Stimulated activated naive CD8-positive, alpha-beta T cell treated with anti-CD3 and anti-CD28 coated beads, Interleukin-15, Interleukin-2, amounts not matched to agents 100 U/mL and 50 U/mL, for 24 hours (primary cell): ENCODE measurements around the gene ZNF615.
"Not testable (repeated sequence)": the region's sequence is repeated elsewhere in the genome, so short reads cannot be mapped to it uniquely, and the experiment has no call there.

Experiments
- ATAC-seq: fragments of 150-1000 bp; cut with Tn5 transposase; one replicate; pipeline ENCODE4 v1.10.0; 2021
- DNase-seq: peaks from one replicate; pipeline ENCODE4 v3.0.0; 2021

Gene ZNF615

DNA sequence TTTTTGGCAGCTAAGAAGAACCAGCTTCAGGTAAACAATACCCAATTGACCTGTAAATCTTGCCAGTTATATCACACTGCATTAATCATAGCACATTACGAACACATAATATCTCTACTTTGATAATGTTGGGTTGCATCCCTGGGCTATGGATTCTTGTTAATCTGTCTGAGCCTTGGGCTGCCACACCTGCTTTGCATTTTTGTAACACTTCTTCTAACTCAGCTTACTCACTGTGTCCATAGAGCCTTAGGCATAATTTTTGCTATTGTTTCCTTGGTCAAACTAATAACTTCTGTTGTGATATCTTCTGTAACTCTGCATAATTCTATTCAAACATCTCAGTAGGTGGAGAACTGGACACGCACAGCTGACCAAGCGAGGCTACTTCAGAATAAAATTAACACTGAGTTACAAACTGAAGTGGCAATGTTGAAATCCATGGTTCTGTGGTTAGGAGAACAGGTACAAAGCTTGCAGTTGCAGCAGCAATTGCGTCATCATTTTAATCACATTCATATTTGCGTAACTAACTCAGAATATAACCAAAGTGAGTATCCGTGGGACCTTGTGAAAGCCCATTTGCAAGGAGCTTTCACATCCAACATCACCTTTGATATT, 27.8 kb downstream of the ZNF615 start:
- ATAC-seq: no peak
- no peak for DNase-seq

DNA sequence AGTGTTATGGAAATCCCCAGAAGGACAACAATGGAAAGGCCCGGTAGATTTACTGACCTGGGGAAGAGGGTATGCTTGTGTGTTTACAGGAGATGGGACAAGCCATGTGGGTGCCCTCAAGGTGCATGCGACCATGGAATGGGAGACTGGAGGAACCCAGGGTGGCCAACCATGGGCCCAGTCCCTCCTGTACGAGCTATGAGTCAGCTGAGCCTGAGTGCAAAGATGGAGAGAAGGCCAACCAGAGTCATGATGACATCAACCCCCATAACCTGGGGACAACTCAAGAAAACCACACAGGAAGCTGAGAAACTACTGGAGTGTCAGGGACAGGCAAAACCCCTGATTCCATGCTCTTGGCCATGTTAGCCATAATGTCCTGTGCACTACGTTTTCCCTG, 29.1 kb downstream of the ZNF615 start:
- ATAC-seq: no peak

DNA sequence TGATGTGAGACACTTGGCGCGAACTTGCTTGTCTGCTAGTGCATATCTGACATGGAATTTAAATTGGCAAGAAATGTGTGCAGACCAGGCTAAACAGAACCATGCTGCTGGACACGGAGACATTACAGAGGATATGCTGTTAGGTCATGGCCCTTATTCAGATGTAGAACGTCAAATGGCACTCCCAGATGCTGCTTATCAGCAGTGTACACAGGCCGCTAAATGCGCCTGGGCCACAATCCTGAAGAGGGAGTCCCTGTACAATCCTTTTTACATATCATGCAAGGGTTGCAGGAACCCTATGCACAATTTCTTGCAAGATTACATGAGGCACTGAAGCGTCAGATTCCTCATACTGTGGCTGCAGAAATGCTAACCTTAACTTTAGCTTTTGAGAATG, 30.7 kb downstream of the ZNF615 start:
- ATAC-seq: no peak
- DNase-seq: no peak

More for the DNA sequence above, 29.1 kb downstream of the ZNF615 start:
- no peak for DNase-seq

DNA sequence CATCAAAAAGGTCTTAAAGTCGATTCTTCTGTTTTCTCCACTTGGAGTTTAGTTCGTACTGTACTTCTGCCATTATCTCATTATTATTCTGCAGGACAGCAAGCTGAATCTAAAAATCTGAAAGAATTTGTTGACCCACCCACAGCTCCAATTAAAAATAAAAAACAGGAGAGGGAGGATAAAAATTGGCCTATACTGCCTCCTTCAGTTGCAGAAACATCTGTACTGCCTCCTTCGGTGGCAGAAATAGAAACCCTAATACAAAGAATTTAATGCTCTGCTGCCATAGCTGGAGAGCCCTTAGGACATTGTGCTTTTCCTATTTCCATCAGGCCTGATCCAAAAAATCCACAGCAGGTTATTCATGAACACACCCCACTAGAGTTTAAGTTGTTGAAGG, 31.2 kb downstream of the ZNF615 start:
- DNase-seq: no peak

DNA sequence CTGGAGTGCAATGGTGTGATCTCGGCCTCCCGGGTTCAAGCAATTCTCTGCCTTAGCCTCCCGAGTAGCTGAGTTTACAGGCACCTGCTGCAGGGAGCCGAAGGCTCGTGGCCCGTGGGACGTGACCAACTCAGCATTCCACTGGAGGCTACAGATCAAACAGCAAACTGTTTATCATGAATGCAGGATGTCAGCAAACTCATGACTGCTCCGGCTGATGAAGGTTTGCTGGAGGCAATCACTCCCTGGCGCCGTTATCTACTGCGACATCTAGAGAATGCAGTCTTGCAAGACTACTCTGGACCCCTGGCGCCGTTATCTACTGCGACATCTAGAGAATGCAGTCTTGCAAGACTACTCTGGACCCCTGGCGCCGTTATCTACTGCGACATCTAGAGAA, 32.2 kb downstream of the ZNF615 start:
- not testable (repeated sequence) for DNase-seq, ATAC-seq

More for the DNA sequence above, 31.2 kb downstream of the ZNF615 start:
- no peak for ATAC-seq

DNA sequence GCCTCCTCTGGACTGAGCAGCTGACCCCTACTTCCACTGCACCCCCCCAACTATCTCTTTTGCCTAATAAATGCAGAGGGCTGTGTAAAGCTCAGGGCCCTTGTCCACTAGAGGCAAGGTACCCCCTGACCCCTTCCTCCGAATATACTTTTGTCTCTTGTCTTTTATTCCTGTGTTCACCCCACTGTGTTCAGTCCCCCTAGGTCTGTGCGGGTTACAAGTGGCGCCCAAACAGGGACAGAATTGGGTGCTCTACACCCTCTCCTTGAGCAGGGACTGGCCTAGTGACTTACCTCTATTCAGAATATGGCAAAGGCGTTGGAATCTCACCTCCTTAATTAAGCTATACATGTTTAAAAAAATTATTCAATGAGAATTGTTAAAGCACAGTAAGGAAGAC, 36.4 kb downstream of the ZNF615 start:
- DNase-seq: peak; percentile 33
- ATAC-seq: no peak

DNA sequence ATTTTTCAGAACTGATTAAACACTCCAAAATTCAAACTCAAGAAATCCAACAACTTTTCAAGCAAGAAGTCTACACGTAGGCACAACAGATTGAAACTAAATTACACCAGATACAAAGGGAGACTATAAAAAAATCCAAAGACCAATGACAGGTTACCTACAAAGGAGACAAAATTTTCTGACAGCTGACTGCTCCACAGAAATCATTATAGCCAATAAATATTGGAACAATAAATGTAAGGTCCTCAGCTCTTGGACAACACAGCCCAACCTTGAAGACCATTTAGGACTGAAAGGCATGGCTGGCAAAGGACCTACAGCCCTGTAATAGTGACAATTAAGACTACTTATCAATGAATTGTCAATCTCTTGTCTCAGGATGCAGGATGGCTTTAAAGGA, 37.3 kb downstream of the ZNF615 start:
- no peak for ATAC-seq
- DNase-seq: no peak

DNA sequence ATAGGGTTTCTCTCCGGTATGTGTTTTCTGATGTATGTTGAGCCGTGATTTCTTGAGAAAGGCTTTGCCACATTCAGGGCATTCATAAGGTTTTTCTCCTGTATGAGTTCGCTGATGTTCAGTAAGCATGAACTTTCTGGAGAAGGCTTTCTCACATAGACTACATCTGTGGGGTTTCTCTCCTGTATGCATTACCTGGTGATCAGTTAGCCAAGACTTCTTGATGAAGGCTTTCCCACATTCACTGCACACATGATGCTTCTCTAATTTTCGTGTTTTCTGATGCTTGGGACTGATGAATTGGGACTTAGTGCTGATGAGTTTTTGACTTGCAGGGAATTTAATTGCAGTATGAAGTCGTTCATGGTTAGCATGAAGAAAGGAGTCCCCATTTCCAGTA, 42.4 kb downstream of the ZNF615 start:
- DNase-seq (no peak), ATAC-seq (no peak)

DNA sequence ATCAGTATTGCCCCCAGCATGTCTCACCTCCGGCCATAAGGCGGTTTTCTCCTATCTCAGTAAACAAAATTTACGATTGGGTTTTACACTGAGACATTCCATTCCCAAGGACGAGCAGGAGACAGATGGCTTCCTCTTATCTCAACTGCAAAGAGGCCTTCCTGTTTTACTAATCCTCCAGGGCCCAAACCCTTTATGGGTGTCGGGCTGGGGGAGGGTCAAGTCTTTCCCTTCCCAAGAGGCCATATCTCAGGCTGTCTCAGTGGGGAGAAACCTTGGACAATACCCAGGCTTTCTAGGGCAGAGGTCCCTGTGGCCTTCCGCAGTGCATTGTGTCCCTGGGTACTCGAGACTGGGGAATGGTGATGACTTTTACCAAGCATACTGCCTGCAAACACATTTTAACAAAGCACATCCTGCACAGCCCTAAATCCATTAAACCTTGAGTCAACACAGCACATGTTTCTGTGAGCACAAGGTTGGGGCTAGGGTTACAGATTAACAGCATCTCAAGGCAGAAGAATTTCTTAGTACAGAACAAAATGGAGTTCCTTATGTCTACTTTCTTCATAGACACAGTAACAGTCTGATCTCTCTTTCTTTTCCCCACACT, 47.3 kb downstream of the ZNF615 start:
- DNase-seq, ATAC-seq: not testable (repeated sequence)

DNA sequence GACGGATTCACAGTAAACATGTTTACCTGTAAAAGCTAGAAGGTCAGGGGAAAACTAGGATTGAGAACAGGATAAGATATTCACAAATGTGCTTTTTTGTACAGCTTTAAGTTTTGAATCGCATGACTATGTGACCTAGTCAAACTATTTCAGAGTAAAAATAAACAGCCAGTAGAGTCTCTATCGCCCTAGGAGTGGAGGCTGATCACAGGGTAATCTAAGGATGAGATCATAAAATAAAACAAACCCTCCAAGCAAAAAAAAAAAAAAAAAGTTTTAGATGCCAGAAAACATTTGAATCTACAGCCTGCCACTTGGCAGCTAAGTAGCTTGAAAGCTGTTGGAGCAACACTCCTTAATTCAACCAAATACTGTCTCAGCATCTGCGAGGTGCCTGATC, 48.2 kb downstream of the ZNF615 start:
- no peak for ATAC-seq

DNA sequence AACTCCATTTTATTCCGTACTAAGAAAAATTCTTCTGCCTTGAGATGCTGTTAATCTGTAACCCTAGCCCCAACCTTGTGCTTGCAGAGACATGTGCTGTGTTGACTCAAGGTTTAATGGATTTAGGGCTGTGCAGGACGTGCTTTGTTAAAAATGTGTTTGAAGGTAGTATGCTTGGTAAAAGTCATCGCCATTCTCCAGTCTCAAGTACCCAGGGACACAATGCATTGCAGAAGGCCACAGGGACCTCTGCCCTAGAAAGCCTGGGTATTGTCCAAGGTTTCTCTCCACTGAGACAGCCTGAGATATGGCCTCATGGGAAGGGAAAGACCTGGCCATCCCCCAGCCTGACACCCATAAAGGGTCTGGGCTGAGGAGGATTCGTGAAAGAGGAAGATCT, 50.2 kb downstream of the ZNF615 start:
- DNase-seq, ATAC-seq: not testable (repeated sequence)

More for the DNA sequence above, 48.2 kb downstream of the ZNF615 start:
- DNase-seq: no peak

DNA sequence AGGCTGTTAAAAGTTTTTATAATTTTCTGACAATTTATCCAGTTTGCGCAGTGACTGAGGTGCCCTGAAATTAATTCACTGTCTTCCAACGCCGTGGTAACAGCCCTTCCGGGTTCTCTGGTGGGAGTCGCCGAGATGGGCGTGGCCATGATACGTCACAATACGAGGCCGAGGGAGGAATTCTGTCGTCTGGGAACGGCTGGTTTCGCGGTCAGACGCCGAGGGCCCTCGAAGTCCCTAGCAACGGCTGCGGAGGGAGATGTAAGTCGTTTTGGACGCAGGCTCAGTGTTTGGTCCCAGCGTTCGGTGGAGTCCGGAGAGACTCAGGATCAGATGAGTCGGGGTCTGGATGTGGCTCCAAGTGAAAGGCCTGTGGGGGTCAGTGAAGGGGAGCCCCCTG, 59.0 kb downstream of the ZNF615 start:
- ATAC-seq (no peak), DNase-seq (no peak)

DNA sequence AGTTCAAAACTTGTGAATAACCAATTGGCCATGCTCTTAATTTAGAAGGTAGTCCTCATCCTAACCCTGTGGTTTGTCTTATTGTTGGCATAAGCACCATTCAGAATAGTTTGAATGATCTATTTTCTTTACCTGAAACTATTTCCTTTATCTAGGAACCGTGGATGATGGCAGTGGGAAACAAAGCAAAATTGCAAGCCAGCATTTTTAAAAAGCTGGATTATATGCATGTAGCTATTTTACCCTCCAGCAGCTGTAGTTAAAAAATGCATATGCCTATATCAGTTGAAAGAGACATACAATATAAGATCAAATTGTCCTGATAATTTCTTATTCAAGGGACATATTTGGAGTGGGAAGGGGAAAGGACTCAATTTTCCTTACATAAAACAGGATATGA, 61.4 kb downstream of the ZNF615 start:
- ATAC-seq (no peak), DNase-seq (no peak)

DNA sequence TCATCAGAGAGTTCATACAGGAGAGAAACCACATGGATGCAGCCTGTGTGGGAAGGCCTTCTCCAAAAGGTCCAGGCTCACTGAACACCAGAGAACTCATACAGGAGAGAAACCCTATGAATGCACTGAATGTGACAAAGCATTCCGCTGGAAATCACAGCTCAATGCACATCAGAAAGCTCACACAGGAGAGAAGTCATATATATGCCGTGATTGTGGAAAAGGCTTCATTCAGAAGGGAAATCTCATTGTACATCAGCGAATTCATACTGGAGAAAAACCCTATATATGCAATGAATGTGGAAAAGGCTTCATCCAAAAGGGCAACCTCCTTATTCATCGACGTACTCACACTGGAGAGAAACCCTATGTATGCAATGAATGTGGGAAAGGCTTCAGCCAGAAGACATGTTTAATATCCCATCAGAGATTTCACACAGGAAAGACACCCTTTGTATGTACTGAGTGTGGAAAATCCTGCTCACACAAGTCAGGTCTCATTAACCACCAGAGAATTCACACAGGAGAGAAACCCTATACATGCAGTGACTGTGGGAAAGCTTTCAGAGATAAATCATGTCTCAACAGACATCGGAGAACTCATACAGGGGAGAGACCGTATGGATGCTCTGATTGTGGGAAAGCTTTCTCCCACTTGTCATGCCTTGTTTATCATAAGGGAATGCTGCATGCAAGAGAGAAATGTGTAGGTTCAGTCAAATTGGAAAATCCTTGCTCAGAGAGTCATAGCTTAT, 63.0 kb downstream of the ZNF615 start:
- no peak for ATAC-seq
- no peak for DNase-seq
